Lung (tissue), 12 donors: Measurements from ENCODE around the gene PTPRB. TPM values are rescaled to one million over a fixed set of nuclear protein-coding genes. Genes with fewer than 3 reads are reported as not detected.

Experiments used
- ATAC-seq: fragments of 200-7000 bp; cut with Tn5 transposase; one replicate; pipeline ENCODE4 v1.9.1; 2020; ENCODE audit warnings: moderate number of reproducible peaks; ENCODE audit not compliant: insufficient read depth, low FRiP score
- DNase-seq, 3 donors: peaks; one replicate each; pipeline ENCODE4 v3.0.0-alpha.2; 2013 to 2017
- H3K27ac ChIP-seq, 2 donors: one replicate each; pipeline ENCODE4 v1.5.1; 2013; ENCODE audit warnings: mild to moderate bottlenecking in 2 of 2, moderate library complexity in 2 of 2, control low read depth in 1 of 2, inconsistent platforms in 1 of 2, low read depth in 1 of 2, low read length in 1 of 2
- H3K27me3 ChIP-seq, 3 donors: one replicate each; pipeline ENCODE4 v1.5.1; 2013; ENCODE audit warnings: low read length in 2 of 3; ENCODE audit not compliant: control insufficient read depth in 3 of 3, insufficient read depth in 3 of 3
- H3K36me3 ChIP-seq, 4 donors: one replicate each; pipeline ENCODE4 v1.5.1; 2013; ENCODE audit warnings: low read length in 4 of 4, mild to moderate bottlenecking in 1 of 4, moderate library complexity in 1 of 4; ENCODE audit not compliant: control insufficient read depth in 4 of 4, insufficient read depth in 4 of 4
- H3K4me1 ChIP-seq, 5 donors: one replicate each; pipeline ENCODE4 v1.5.1; 2013; ENCODE audit warnings: low read length in 5 of 5, mild to moderate bottlenecking in 2 of 5, moderate library complexity in 1 of 5; ENCODE audit not compliant: control insufficient read depth in 5 of 5, insufficient read depth in 5 of 5
- H3K4me3 ChIP-seq: one replicate; pipeline ENCODE4 v1.5.1; 2013; ENCODE audit warnings: mild to moderate bottlenecking, control low read depth, moderate library complexity
- H3K9ac ChIP-seq, 2 donors: one replicate each; pipeline ENCODE4 v1.5.1; 2013; ENCODE audit warnings: low read length in 2 of 2, control low read depth in 1 of 2; ENCODE audit not compliant: insufficient read depth in 1 of 2
- H3K9me3 ChIP-seq, 4 donors: one replicate each; pipeline ENCODE4 v1.5.1; 2013; ENCODE audit warnings: low read length in 3 of 4, mild to moderate bottlenecking in 1 of 4, moderate library complexity in 1 of 4; ENCODE audit not compliant: control insufficient read depth in 4 of 4, insufficient read depth in 3 of 4
- WGBS, 2 donors: extraction: QIAGEN DNeasy Blood & Tissue Kit; methylation state at CpG; one replicate each; pipeline ENCODE4 v1.1.7; 2013; 5-methylcytosine and 5-hydroxymethylcytosine counted together
- polyA plus RNA-seq, 2 donors: library from polyadenylated mRNA; stranded (reverse); fragments of 200-250 nt; gene quantifications; one replicate each; pipeline ENCODE4 v1.2.1, GENCODE V29; 2013
- total RNA-seq, 2 donors: library from RNA; depleted of rRNA in 1 of 2; stranded (reverse); fragments of >200 nt in 1 of 2; gene quantifications; one replicate each; pipeline ENCODE4 v1.2.1, GENCODE V29; 2014 to 2021
- TF ChIP-seq, protein P1 (sequence below): IDR thresholded peaks from 2 replicates; pipeline ENCODE4 v1.5.1; 2012; ENCODE audit warnings: mild to moderate bottlenecking; ENCODE audit errors: control extremely low read depth, extremely low read depth
- donor health status: control.
- donor health status: control.
- donor health status: Bipolar disorder and iron deficiency.
- donor health status: healthy.
- donor health status: DM: yes; HTN: yes; CAD: no.

PTPRB gene
- total and polyA plus RNA-seq, 4 donors, result 15.5 to 93.6 (median 47.9) TPM

DNA sequence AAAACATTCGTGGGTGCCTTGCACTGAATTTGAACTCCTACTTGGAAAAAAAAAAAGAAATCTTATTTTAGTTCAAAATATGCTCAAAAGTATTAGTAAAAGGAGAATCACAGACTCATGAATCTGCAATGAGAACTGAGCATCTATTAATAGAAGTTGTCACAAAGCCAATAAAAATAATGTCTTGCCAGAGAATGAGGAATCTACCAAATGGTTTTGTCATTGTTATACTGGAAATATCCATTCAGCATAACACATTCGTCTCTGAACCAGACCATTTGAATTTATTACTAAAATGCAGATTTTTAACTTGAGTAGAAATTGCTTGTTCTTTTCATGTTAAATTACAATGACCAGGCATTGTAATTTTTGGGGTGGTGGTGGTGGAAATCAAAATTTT, 11.6 kb upstream of the PTPRB start:
- H3K9me3 ChIP-seq, result no peaks in the 10 kb centered on the region
- no peak overlapping the region for H3K9ac ChIP-seq
- H3K27me3 ChIP-seq, result no peaks in the 10 kb centered on the region
- H3K27ac ChIP-seq, result no peak overlapping the region
- TF ChIP-seq, protein P1, sequence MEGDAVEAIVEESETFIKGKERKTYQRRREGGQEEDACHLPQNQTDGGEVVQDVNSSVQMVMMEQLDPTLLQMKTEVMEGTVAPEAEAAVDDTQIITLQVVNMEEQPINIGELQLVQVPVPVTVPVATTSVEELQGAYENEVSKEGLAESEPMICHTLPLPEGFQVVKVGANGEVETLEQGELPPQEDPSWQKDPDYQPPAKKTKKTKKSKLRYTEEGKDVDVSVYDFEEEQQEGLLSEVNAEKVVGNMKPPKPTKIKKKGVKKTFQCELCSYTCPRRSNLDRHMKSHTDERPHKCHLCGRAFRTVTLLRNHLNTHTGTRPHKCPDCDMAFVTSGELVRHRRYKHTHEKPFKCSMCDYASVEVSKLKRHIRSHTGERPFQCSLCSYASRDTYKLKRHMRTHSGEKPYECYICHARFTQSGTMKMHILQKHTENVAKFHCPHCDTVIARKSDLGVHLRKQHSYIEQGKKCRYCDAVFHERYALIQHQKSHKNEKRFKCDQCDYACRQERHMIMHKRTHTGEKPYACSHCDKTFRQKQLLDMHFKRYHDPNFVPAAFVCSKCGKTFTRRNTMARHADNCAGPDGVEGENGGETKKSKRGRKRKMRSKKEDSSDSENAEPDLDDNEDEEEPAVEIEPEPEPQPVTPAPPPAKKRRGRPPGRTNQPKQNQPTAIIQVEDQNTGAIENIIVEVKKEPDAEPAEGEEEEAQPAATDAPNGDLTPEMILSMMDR, result no peak
- peaks cover 0 to 29% (median 6%) of the 10 kb centered on the region in 5 donors for H3K4me1 ChIP-seq
- peak in 2 of 3 donors; percentile 35 to 60 for DNase-seq
- H3K4me3 ChIP-seq, result no peak overlapping the region
- 62 to 81% methylated on average over 2 of the region's 2 CpGs for WGBS, 2 donors
- no peak for ATAC-seq
- no peaks in the 10 kb centered on the region for H3K36me3 ChIP-seq

DNA sequence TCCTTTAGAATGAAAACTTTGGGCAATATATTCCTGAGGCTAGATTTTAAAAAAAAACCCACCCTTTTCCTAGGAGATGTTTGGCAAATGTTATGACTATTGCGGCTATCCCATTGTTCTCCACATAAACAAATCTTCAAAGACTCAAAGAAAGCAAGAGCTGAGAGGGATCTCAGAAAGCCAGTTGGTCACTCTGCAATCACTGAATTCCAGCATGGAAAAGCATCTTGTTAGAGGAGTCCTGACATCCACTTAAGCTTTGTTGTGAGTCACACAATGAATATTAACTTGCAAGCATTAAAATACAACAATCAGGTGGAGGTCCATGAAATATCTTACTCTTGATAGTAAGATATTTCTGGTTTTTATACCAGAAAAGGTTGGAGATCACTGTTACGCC, 11.0 kb upstream of the PTPRB start:
- WGBS, 2 donors, result 74 to 77% methylated on average over 2 of the region's 2 CpGs
- Histone ChIP-seq H3K9me3 (no peaks in the 10 kb centered on the region), H3K9ac (no peak overlapping the region), H3K27me3 (no peaks in the 10 kb centered on the region), H3K4me3 (no peak overlapping the region), H3K36me3 (no peaks in the 10 kb centered on the region), H3K27ac (no peak overlapping the region), H3K4me1 (peaks cover 0 to 29% (median 6%) of the 10 kb centered on the region in 5 donors)
- ATAC-seq, result no peak
- TF ChIP-seq, protein P1, result no peak
- no peak for DNase-seq

DNA sequence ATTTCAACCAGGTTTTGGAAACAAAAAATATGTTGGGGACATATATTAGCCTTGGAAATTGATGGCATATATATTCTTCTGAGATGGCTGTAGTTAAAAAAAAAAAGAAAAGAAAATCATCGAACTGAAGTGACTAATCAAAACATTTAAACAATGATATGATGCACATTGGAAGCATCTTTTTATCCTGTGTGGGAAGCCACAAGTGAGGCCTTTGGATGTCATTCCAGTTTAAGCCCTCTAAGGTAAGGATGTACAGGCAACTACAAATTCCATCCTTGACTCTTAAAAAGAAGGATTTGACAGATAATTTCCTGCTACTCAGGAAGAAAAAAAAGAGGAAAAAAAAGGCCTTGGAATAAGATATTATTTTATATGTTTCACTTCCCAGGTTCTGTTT, 9.6 kb upstream of the PTPRB start:
- no peak overlapping the region for H3K27ac ChIP-seq
- H3K4me1 ChIP-seq, result peaks cover 2 to 29% (median 6%) of the 10 kb centered on the region in 5 donors
- TF ChIP-seq, protein P1, result no peak
- H3K9ac ChIP-seq, result no peak overlapping the region
- DNase-seq (no peak), ATAC-seq (no peak)
- H3K9me3 ChIP-seq, result no peaks in the 10 kb centered on the region
- WGBS, 2 donors, result 56 to 66% methylated on average over 1 of the region's 1 CpG
- H3K36me3 ChIP-seq, result no peaks in the 10 kb centered on the region
- H3K27me3 ChIP-seq, result no peaks in the 10 kb centered on the region
- no peak overlapping the region for H3K4me3 ChIP-seq
